K562 (cell line): ENCODE results near the gene E2F1. TPM values are rescaled to one million over a fixed set of nuclear protein-coding genes. Genes with fewer than 3 reads are reported as not detected.

Experiments
- CAMTA2 ChIP-seq: fragments of 250-450 bp; sonication (Bioruptor Pico); conservative IDR thresholded peaks from 2 replicates; pipeline ENCODE4 v1.5.1; 2022
- CBX8 ChIP-seq: fragments of 200-600 bp; sonication (generic); IDR thresholded peaks from 2 replicates; pipeline ENCODE4 v1.6.1; 2012; ENCODE audit warnings: borderline replicate concordance, mixed run types, low read depth, mild to moderate bottlenecking, moderate library complexity, mixed read lengths, low read length, control low read depth, inconsistent platforms; ENCODE audit not compliant: poor library complexity, severe bottlenecking; ENCODE audit errors: extremely low read depth
- CEBPG ChIP-seq, 3 experiments: fragments of 200-800 bp in 1 of 3; sonication (Bioruptor generic) in 1 of 3; sonication (generic) in 1 of 3; formaldehyde crosslinking in 1 of 3; IDR thresholded peaks in 2 of 3; conservative IDR thresholded peaks in 1 of 3; 2 replicates each; pipeline versions ENCODE4 v1.6.1 to v1.8.0; 2016 to 2022; ENCODE audit warnings: missing compliant biosample characterization in 2 of 3, missing genetic modification characterization in 2 of 3, mild to moderate bottlenecking in 1 of 3, missing genetic modification reagents in 1 of 3
- FOXA1 ChIP-seq: fragments of 450-650 bp; IDR thresholded peaks from 2 replicates; pipeline ENCODE4 v1.6.1; 2016; ENCODE audit warnings: mild to moderate bottlenecking, borderline replicate concordance
- FOXP1 ChIP-seq: sonication (generic); formaldehyde crosslinking; IDR thresholded peaks from 2 replicates; pipeline ENCODE4 v1.8.0; 2022; ENCODE audit warnings: mild to moderate bottlenecking, missing genetic modification reagents
- HDAC8 ChIP-seq: fragments of 450-650 bp; IDR thresholded peaks from 2 replicates; pipeline ENCODE4 v1.6.1; 2016; ENCODE audit warnings: mild to moderate bottlenecking, missing genetic modification characterization, moderate library complexity, missing compliant biosample characterization
- MCM3 ChIP-seq: fragments of 450-650 bp; IDR thresholded peaks from 2 replicates; pipeline ENCODE4 v1.6.1; 2016
- PHF21A ChIP-seq: fragments of 450-650 bp; IDR thresholded peaks from 2 replicates; pipeline ENCODE4 v1.6.1; 2017; ENCODE audit warnings: low read depth, borderline replicate concordance
- PPARD ChIP-seq: fragments of 250-450 bp; sonication (Bioruptor Pico); IDR thresholded peaks from 2 replicates; pipeline ENCODE4 v1.8.0; 2022; ENCODE audit warnings: inconsistent platforms, mild to moderate bottlenecking, moderate library complexity
- PTTG1 ChIP-seq: fragments of 450-650 bp; IDR thresholded peaks from 2 replicates; pipeline ENCODE4 v1.6.1; 2016; ENCODE audit warnings: low read depth, mild to moderate bottlenecking, missing genetic modification characterization, missing compliant biosample characterization
- PURB ChIP-seq: sonication (generic); formaldehyde crosslinking; IDR thresholded peaks from 2 replicates; pipeline ENCODE4 v1.9.0; 2021; ENCODE audit warnings: low read depth, mild to moderate bottlenecking, missing genetic modification reagents
- RBM17 ChIP-seq: fragments of 200-400 bp; formaldehyde crosslinking; IDR thresholded peaks from 2 replicates; pipeline ENCODE4 v1.6.1; 2017; ENCODE audit warnings: low read depth, mild to moderate bottlenecking, low read length, borderline replicate concordance
- TAF7 ChIP-seq: fragments of 450-650 bp; IDR thresholded peaks from 2 replicates; pipeline ENCODE4 v1.6.1; 2016; ENCODE audit warnings: missing genetic modification characterization, missing compliant biosample characterization
- TARDBP ChIP-seq: fragments of 450-650 bp; IDR thresholded peaks from 2 replicates; pipeline ENCODE4 v1.6.1; 2016
- ZFX ChIP-seq: sonication (generic); formaldehyde crosslinking; IDR thresholded peaks from 2 replicates; pipeline ENCODE4 v1.8.0; 2022; ENCODE audit warnings: mild to moderate bottlenecking, missing genetic modification reagents, moderate library complexity
- ZNF561 ChIP-seq: fragments of 450-650 bp; formaldehyde crosslinking; conservative IDR thresholded peaks from 2 replicates; pipeline ENCODE4 v1.4.0; 2020; ENCODE audit warnings: mild to moderate bottlenecking, moderate library complexity
- ZNF77 ChIP-seq: fragments of 250-450 bp; sonication (Bioruptor Pico); IDR thresholded peaks from 2 replicates; pipeline ENCODE4 v1.5.0; 2020
- polyA plus RNA-seq, 8 experiments: library from polyadenylated mRNA; depleted of rRNA in 4 of 8; stranded (reverse) in 5 of 8; unstranded in 3 of 8; fragments of >200 nt; fragmentation: Nextera tagmentation in 2 of 8; fragmentation: Illumina TruSeq in 1 of 8; extraction: Ambion mirVana in 2 of 8; extraction: Trizol in 1 of 8; gene quantifications; 2 replicates each; pipeline versions ENCODE4 v1.2.1 to v1.2.3, GENCODE V29; 2011 to 2014; ENCODE audit warnings: inconsistent platforms in 1 of 8, missing spikeins in 1 of 8
- total RNA-seq, 7 experiments: library from RNA; depleted of rRNA in 6 of 7; stranded (reverse); fragments of >200 nt in 6 of 7; fragmentation: Illumina TruSeq in 2 of 7; extraction: Trizol in 2 of 7; gene quantifications; 2 replicates each; pipeline versions ENCODE4 v1.2.1 to v1.2.3, GENCODE V29; 2011 to 2021; ENCODE audit warnings: low replicate concordance in 1 of 7
- TF ChIP-seq, protein P1 (sequence below): sonication (generic); formaldehyde crosslinking; IDR thresholded peaks from 2 replicates; pipeline ENCODE4 v1.9.0; 2022; ENCODE audit warnings: mild to moderate bottlenecking, missing genetic modification reagents
- TF ChIP-seq, protein P2 (sequence below), 2 experiments: fragments of 450-650 bp; IDR thresholded peaks; 2 replicates each; pipeline ENCODE4 v1.6.1; 2016; ENCODE audit warnings: mild to moderate bottlenecking in 2 of 2, borderline replicate concordance in 1 of 2, low read depth in 1 of 2, moderate library complexity in 1 of 2
- TF ChIP-seq, protein P3 (sequence below): IDR thresholded peaks from 3 replicates; pipeline ENCODE4 v1.6.1; 2011; ENCODE audit warnings: borderline replicate concordance, mild to moderate bottlenecking; ENCODE audit not compliant: insufficient read length, insufficient read depth

Gene E2F1
- total and polyA plus RNA-seq, 9 of the 15 experiments (the other 6 are each of a cell fraction or from before 2014, with no cell fraction given), result 0.14 to 30.6 (median 13.1) TPM

DNA sequence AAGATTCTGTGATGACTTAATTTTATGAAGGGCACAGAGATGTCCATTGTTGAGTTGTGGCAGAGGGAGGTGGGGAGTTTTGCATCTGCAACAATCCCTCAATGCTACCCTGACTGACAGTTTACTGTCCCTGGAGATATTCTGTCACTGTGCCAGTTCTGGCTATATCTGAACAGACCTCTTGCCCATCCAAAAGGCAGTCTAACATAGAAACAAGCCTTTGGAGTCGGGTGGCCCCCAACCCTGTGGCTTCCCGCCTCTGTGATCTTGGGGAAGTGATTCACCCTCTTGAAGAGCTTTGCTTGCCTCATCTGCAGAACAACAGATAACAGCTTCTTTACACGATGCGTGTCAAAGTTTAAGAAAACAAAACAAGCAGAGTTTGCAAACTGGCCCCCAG, 3.8 kb upstream of the E2F1 start (continued):
- TF ChIP-seq FOXP1 (CRISPR knock-in tag) (no peak), CAMTA2 (CRISPR knock-in tag) (no peak), HDAC8 (tag) (no peak), CBX8 (no peak), RBM17 (no peak), ZNF77 (CRISPR knock-in tag) (no peak), TARDBP (no peak), FOXA1 (no peak), MCM3 (no peak), ZFX (CRISPR knock-in tag) (no peak), PURB (CRISPR knock-in tag) (no peak), TAF7 (tag) (no peak), PPARD (CRISPR knock-in tag) (no peak), ZNF561 (no peak), PTTG1 (tag) (no peak), PHF21A (no peak), CEBPG (CRISPR knock-in tag; IDR thresholded peaks at IDR 0.05) (peak; percentile 63; the same call in 1 of the 2 replicates), CEBPG (tag; conservative IDR thresholded peaks at IDR 0.05 in 1 of 2, IDR thresholded peaks at IDR 0.05 in 1 of 2) (no peak)
- TF ChIP-seq, protein P1, sequence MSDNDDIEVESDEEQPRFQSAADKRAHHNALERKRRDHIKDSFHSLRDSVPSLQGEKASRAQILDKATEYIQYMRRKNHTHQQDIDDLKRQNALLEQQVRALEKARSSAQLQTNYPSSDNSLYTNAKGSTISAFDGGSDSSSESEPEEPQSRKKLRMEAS (CRISPR knock-in tag), result peak; percentile 55; the same call in 1 of the 2 replicates
- TF ChIP-seq, protein P2, sequence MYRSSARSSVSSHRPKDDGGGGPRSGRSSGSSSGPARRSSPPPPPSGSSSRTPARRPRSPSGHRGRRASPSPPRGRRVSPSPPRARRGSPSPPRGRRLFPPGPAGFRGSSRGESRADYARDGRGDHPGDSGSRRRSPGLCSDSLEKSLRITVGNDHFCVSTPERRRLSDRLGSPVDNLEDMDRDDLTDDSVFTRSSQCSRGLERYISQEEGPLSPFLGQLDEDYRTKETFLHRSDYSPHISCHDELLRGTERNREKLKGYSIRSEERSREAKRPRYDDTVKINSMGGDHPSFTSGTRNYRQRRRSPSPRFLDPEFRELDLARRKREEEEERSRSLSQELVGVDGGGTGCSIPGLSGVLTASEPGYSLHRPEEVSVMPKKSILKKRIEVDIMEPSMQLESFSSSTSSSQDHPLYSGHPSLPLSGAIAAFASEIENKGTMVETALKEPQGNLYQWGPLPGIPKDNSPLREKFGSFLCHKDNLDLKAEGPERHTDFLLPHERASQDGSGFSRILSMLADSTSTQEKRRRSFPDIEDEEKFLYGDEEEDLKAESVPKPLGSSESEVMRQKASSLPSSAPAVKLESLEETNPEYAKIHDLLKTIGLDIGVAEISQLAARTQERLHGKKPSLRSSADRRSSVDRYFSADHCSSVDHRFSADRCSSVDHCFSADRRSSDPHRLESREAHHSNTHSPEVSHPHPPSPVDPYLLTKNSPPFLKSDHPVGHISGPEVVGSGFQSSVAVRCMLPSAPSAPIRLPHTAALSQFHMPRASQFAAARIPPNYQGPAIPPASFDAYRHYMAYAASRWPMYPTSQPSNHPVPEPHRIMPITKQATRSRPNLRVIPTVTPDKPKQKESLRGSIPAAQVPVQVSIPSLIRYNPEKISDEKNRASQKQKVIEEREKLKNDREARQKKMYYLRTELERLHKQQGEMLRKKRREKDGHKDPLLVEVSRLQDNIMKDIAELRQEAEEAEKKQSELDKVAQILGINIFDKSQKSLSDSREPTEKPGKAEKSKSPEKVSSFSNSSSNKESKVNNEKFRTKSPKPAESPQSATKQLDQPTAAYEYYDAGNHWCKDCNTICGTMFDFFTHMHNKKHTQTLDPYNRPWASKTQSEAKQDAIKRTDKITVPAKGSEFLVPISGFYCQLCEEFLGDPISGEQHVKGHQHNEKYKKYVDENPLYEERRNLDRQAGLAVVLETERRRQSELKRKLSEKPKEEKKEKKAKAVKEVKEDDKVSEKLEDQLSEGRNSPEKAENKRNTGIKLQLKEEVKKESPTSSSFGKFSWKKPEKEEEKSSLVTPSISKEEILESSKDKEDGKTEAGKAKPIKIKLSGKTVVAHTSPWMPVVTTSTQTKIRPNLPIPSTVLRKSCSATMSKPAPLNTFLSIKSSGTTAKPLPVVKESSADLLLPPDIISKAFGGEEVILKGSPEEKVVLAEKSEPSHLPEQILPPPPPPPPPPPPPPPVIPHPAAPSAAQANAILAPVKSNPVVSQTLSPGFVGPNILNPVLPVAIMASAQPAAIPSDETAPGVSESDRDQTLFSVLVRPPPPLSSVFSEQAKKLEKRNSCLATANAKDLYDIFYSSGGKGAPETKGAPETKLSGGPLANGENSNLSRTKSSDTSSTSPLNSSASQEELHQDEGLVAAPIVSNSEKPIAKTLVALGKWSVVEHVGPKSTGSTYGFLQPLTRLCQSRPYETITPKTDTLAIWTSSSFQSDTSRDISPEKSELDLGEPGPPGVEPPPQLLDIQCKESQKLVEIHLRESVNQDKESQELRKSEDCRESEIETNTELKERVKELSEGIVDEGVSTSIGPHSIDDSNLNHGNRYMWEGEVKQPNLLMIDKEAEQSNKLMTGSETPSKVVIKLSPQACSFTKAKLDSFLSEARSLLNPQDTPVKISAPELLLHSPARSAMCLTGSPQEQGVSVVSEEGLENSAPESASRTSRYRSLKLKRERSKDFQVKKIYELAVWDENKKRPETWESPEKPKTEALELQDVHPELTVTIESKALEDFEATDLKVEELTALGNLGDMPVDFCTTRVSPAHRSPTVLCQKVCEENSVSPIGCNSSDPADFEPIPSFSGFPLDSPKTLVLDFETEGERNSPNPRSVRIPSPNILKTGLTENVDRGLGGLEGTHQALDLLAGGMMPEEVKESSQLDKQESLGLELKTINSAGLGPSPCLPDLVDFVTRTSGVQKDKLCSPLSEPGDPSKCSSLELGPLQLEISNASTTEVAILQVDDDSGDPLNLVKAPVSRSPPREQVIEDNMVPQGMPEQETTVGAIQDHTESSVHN (IDR thresholded peaks at IDR 0.05; ENCODE audit: borderline replicate concordance in 1 of 2, low read depth in 1 of 2), result no peak
- TF ChIP-seq, protein P3, sequence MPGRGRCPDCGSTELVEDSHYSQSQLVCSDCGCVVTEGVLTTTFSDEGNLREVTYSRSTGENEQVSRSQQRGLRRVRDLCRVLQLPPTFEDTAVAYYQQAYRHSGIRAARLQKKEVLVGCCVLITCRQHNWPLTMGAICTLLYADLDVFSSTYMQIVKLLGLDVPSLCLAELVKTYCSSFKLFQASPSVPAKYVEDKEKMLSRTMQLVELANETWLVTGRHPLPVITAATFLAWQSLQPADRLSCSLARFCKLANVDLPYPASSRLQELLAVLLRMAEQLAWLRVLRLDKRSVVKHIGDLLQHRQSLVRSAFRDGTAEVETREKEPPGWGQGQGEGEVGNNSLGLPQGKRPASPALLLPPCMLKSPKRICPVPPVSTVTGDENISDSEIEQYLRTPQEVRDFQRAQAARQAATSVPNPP, result no peak
